ENCODE data around the gene SUN1.

Gene SUN1

DNA sequence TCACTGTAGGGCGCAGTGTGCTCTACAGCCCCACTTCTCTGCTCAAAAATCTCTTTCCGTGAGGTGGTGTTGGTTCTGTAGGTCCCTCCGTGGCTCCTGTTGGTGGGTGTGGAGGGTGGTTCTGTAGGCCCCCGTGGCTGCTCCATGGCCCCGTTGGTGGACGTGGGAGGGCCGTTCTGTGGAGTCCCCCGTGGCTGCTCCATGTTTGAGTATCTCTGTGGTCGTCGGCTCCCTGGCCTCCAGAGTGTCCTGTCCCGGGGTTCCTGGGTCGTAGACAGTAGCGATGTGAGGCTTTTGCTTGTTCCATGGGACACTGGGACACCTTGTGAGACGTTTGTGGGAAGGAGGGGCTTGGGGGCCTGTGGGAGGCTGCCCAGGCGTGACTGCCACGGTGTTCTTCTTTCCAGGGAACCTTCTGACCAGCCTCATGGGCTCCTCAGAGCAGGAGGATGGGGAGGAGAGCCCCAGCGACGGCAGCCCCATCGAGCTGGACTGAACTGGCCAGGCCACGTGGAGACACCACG lies 62.7 kb downstream of the SUN1 start:
- H3K4me3 ChIP-seq (ENCODE audit: low read depth, low read length), result no peak overlapping the region
- no peak for TF ChIP-seq CTCF (IDR thresholded peaks at IDR 0.05; ENCODE audit: low read depth, low read length)

- no peak overlapping the region for H3K4me3 ChIP-seq (ENCODE audit: low read depth, low read length)
- TF ChIP-seq CTCF (IDR thresholded peaks at IDR 0.05; ENCODE audit: low read depth, low read length), result no peak
Measured at GRCh38 chr7:895451-896052, 63.3 kb downstream of the SUN1 start.

DNA sequence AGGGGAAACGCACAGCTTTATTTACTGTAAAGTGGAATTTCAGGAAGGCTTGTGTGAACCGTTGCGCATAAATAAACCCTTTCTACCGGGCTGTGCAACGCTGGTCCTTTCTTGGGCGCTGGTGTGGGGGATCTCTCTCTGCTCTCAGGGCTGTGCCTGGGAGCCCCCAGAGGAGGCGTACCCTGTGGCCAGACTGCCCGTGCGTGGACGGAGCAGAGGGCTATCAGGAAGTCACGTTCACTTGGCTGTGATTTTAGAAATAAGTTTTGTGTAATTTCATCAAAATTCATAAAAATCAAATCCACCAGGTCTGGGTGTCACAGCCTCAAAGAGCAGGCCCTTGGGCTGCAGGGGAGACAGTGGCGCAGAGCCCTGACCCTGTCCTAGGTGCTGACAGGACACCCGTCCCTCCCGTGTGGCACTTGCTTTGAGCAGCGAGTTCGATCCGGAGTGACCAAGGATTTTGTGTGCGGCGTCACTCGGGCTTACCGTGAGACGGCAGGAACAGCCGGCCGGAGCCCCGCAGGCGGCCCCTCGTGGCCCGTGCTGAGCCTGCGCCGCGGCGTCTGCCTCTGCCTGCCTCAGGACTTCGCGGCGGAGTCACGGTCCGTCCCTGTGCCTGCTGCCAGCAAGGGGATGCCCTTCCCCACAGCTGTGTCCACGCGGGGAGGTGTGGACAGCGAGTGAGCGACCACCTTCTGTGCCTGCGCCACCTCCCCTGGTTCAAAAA lies 64.2 kb downstream of the SUN1 start:
- H3K4me3 ChIP-seq (ENCODE audit: low read depth, low read length), result no peak overlapping the region
- no peak for TF ChIP-seq CTCF (IDR thresholded peaks at IDR 0.05; ENCODE audit: low read depth, low read length)

GRCh38 chr7:897086-897485 lies 64.8 kb downstream of the SUN1 start:
- H3K4me3 ChIP-seq (ENCODE audit: low read depth, low read length), result no peak overlapping the region
- TF ChIP-seq CTCF (IDR thresholded peaks at IDR 0.05; ENCODE audit: low read depth, low read length), result no peak

DNA sequence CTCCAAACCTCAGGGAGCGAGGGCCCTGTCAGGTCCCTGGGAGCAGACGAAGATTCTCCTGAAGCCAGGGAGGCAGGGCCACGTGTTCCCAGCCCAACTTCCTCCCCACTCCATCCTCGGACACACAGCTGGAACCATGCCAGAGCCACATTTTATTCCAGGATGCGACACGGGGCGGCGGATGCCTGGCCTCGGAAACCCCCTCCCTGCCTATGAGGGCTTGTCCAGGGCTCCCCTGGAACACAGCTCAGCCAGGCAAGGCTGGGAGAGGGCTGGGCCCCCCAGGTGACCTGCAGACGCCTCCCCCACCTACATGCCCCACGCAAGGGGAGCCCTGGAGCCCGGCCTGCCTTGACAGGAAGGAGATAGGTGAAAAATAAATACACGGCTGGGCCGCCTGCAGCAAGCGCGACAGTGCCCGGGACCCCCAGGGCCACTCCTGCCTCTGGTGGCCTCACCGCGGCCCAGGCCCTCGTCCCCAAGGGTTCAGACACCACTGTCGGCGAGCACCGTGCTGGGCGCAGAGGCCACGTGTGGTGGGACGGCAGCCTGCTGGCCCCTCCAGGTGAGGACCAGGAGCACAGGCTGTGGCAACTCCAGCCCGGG lies 65.6 kb downstream of the SUN1 start:
- no peak overlapping the region for H3K4me3 ChIP-seq (ENCODE audit: low read depth, low read length)
- TF ChIP-seq CTCF (IDR thresholded peaks at IDR 0.05; ENCODE audit: low read depth, low read length), result no peak

GRCh38 chr7:898460-898854 lies 66.2 kb downstream of the SUN1 start:
- TF ChIP-seq CTCF (IDR thresholded peaks at IDR 0.05; ENCODE audit: low read depth, low read length), result no peak

More at GRCh38 chr7:898460-898854, 66.2 kb downstream of the SUN1 start:
- no peak overlapping the region for H3K4me3 ChIP-seq (ENCODE audit: low read depth, low read length)

Data from WI38 (cell line).